Gastrocnemius medialis (tissue), 4 donors: ENCODE data around the gene MYZAP. TPM values are rescaled to one million over a fixed set of nuclear protein-coding genes. Genes with fewer than 3 reads are reported as not detected.
A peak's percentile ranks its signal among the peaks of the same experiment; 100 is the strongest.

Source experiments
- ATAC-seq, 2 donors: fragments of 150-250 bp; one replicate each; pipeline ENCODE4 v1.9.1; 2016
- DNase-seq, 2 donors: peaks; one replicate each; pipeline ENCODE4 v3.0.0-alpha.2; 2019
- H3K27ac ChIP-seq, 4 donors: fragments of 200-600 bp; sonication (generic); 1 replicate in 1 of 4; 2 replicates in 3 of 4; pipeline ENCODE4 v1.5.1; 2016 to 2018; ENCODE audit warnings: mild to moderate bottlenecking in 2 of 4, moderate library complexity in 1 of 4
- H3K27me3 ChIP-seq, 3 donors: fragments of 200-600 bp; sonication (generic) in 2 of 3; 1 replicate in 1 of 3; 2 replicates in 2 of 3; pipeline versions ENCODE4 v1.5.1 to v1.6.0; 2016 to 2019; ENCODE audit warnings: mild to moderate bottlenecking in 1 of 3, moderate library complexity in 1 of 3
- H3K36me3 ChIP-seq, 2 donors: fragments of 200-600 bp; sonication (generic) in 1 of 2; one replicate each; pipeline ENCODE4 v1.5.1; 2017 to 2018
- H3K4me1 ChIP-seq, 2 donors: fragments of 200-600 bp; sonication (generic) in 1 of 2; one replicate each; pipeline ENCODE4 v1.5.1; 2016 to 2017; ENCODE audit warnings: mild to moderate bottlenecking in 2 of 2
- H3K4me3 ChIP-seq, 4 donors: fragments of 200-600 bp; sonication (generic) in 3 of 4; 1 replicate in 1 of 4; 2 replicates in 3 of 4; pipeline ENCODE4 v1.5.1; 2016 to 2019; ENCODE audit warnings: mild to moderate bottlenecking in 2 of 4
- H3K9me3 ChIP-seq, 3 donors: fragments of 200-600 bp; sonication (generic) in 2 of 3; 1 replicate in 1 of 3; 2 replicates in 2 of 3; pipeline ENCODE4 v1.5.1; 2016 to 2019
- CTCF ChIP-seq, 5 experiments: fragments of 450-650 bp in 3 of 5; fragments of 200-600 bp in 2 of 5; sonication (generic) in 2 of 5; IDR thresholded peaks in 4 of 5; conservative IDR thresholded peaks in 1 of 5; 1 replicate in 4 of 5; 2 replicates in 1 of 5; pipeline ENCODE4 v1.5.1; 2016 to 2019; ENCODE audit warnings: antibody characterized with exemption in 5 of 5, mild to moderate bottlenecking in 3 of 5, moderate library complexity in 3 of 5
- POLR2A ChIP-seq, 2 donors: fragments of 450-650 bp; IDR thresholded peaks; one replicate each; pipeline ENCODE4 v1.6.1; 2017; ENCODE audit warnings: antibody characterized with exemption in 2 of 2, mild to moderate bottlenecking in 2 of 2, moderate library complexity in 2 of 2
- in situ Hi-C, 4 donors: fragments of 200-750 bp; cut with MboI; loops; one replicate each; pipeline versions ENCODE4 v1.15.0 to v1.8.0; 2017; ENCODE audit warnings: low sequenced_read_pairs in 4 of 4
- intact Hi-C: fragments of 100-400 bp; cut with DNase I; formaldehyde crosslinking; loops from one replicate; pipeline ENCODE4 v1.15.1; 2023; ENCODE audit warnings: low total_unique reads
- total RNA-seq, 4 donors: library from RNA; depleted of rRNA; stranded (reverse); fragments of >200 nt; gene quantifications; one replicate each; pipeline versions ENCODE4 v1.1.0 to v1.2.3, GENCODE V29; 2016

MYZAP gene
- total RNA-seq, 4 donors from 2014 or later: 1.3 to 9.4 (median 1.4) TPM

GRCh38 chr15:57683481-57683880, 91.8 kb downstream of the MYZAP start:
- no peak overlapping the region for H3K4me3 ChIP-seq
- ATAC-seq (no peak), DNase-seq (no peak)
- TF ChIP-seq POLR2A (IDR thresholded peaks at IDR 0.05) (no peak), CTCF (IDR thresholded peaks at IDR 0.05 in 4 of 5, conservative IDR thresholded peaks at IDR 0.05 in 1 of 5) (no peak)
- H3K36me3 ChIP-seq: no peaks in the 10 kb centered on the region
- no peaks in the 10 kb centered on the region for H3K9me3 ChIP-seq
- H3K4me1 ChIP-seq: no peaks in the 10 kb centered on the region
- H3K27me3 ChIP-seq: no peaks in the 10 kb centered on the region
- intact Hi-C loops (no loop called here), in situ Hi-C loops (no loop called here)
- no peak overlapping the region for H3K27ac ChIP-seq

- in situ Hi-C loops: no loop called here
- H3K9me3 ChIP-seq: no peaks in the 10 kb centered on the region
- intact Hi-C loops: no loop called here
- H3K36me3 ChIP-seq: no peaks in the 10 kb centered on the region
- no peaks in the 10 kb centered on the region for H3K27me3 ChIP-seq
- H3K27ac ChIP-seq: no peak overlapping the region
- TF ChIP-seq POLR2A (IDR thresholded peaks at IDR 0.05) (no peak), CTCF (IDR thresholded peaks at IDR 0.05 in 4 of 5, conservative IDR thresholded peaks at IDR 0.05 in 1 of 5) (no peak)
- H3K4me1 ChIP-seq: no peaks in the 10 kb centered on the region
- ATAC-seq (no peak), DNase-seq (no peak)
- H3K4me3 ChIP-seq: no peak overlapping the region
Measured at GRCh38 chr15:57684491-57685151, 92.9 kb downstream of the MYZAP start.

GRCh38 chr15:57685306-57686095, 93.8 kb downstream of the MYZAP start:
- Histone ChIP-seq H3K4me1 (no peaks in the 10 kb centered on the region), H3K27me3 (no peaks in the 10 kb centered on the region)

GRCh38 chr15:57686657-57687056, 95.0 kb downstream of the MYZAP start:
- intact Hi-C loops (no loop called here), in situ Hi-C loops (no loop called here)
- no peak for DNase-seq
- Histone ChIP-seq H3K4me1 (no peaks in the 10 kb centered on the region), H3K9me3 (no peaks in the 10 kb centered on the region), H3K27ac (no peak overlapping the region), H3K27me3 (no peaks in the 10 kb centered on the region), H3K4me3 (no peak overlapping the region), H3K36me3 (no peaks in the 10 kb centered on the region)
- no peak for TF ChIP-seq CTCF (IDR thresholded peaks at IDR 0.05 in 4 of 5, conservative IDR thresholded peaks at IDR 0.05 in 1 of 5)
- ATAC-seq: no peak

More at GRCh38 chr15:57685306-57686095, 93.8 kb downstream of the MYZAP start:
- no peaks in the 10 kb centered on the region for H3K9me3 ChIP-seq
- peak overlapping the region in 1 of 4 donors; percentile 18 for H3K27ac ChIP-seq
- in situ Hi-C loops: no loop called here
- no peak for TF ChIP-seq POLR2A (IDR thresholded peaks at IDR 0.05)
- TF ChIP-seq CTCF (IDR thresholded peaks at IDR 0.05 in 4 of 5, conservative IDR thresholded peaks at IDR 0.05 in 1 of 5): no peak
- ATAC-seq: no peak
- H3K4me3 ChIP-seq: no peak overlapping the region
- intact Hi-C loops: no loop called here
- DNase-seq: no peak
- no peaks in the 10 kb centered on the region for H3K36me3 ChIP-seq
